GM23338 (cell line): ENCODE results near the gene DHRS3. TPM values are rescaled to one million over a fixed set of nuclear protein-coding genes. Genes with fewer than 3 reads are reported as not detected.

Experiments
- ATAC-seq: fragments of 200-7000 bp; cut with Tn5 transposase; 3 replicates; pipeline ENCODE4 v1.9.1; 2020
- DNase-seq: peaks from one replicate; pipeline ENCODE4 v3.0.0-alpha.2; 2015; ENCODE audit warnings: low spot score
- H2AFZ ChIP-seq: fragments of 200-600 bp; sonication (generic); 2 replicates; pipeline ENCODE4 v1.8.0; 2016; ENCODE audit warnings: antibody characterized with exemption, mild to moderate bottlenecking, moderate library complexity
- H3F3A ChIP-seq: fragments of 200-600 bp; sonication (generic); replicated peaks from 2 replicates; pipeline ENCODE4 v1.8.0; 2017; ENCODE audit warnings: antibody characterized with exemption, mixed run types, low read depth
- H3K27ac ChIP-seq: fragments of 200-600 bp; sonication (generic); 2 replicates; pipeline ENCODE4 v1.6.1; 2016; ENCODE audit warnings: low read depth
- H3K27me3 ChIP-seq: fragments of 200-600 bp; sonication (generic); 2 replicates; pipeline ENCODE4 v1.8.0; 2016; ENCODE audit warnings: mild to moderate bottlenecking, mixed run types, moderate library complexity; ENCODE audit not compliant: insufficient read depth
- H3K36me3 ChIP-seq: fragments of 200-600 bp; sonication (generic); 2 replicates; pipeline ENCODE4 v1.8.0; 2016; ENCODE audit warnings: mild to moderate bottlenecking; ENCODE audit not compliant: insufficient read depth
- H3K4me1 ChIP-seq: fragments of 200-600 bp; sonication (generic); 2 replicates; pipeline ENCODE4 v1.8.0; 2016; ENCODE audit warnings: mild to moderate bottlenecking, moderate library complexity; ENCODE audit not compliant: insufficient read depth
- H3K4me2 ChIP-seq: fragments of 200-600 bp; sonication (generic); 2 replicates; pipeline ENCODE4 v1.7.1; 2017; ENCODE audit warnings: mixed run types
- H3K4me3 ChIP-seq: fragments of 200-600 bp; sonication (generic); 2 replicates; pipeline ENCODE4 v1.6.1; 2016; ENCODE audit warnings: mixed run types
- H3K79me2 ChIP-seq: fragments of 200-600 bp; sonication (generic); replicated peaks from 2 replicates; pipeline ENCODE4 v1.8.0; 2017; ENCODE audit warnings: mild to moderate bottlenecking; ENCODE audit not compliant: insufficient read depth
- H3K9me2 ChIP-seq: fragments of 200-600 bp; sonication (generic); 2 replicates; pipeline ENCODE4 v1.8.0; 2017; ENCODE audit not compliant: insufficient read depth
- H4K20me1 ChIP-seq: fragments of 200-600 bp; sonication (generic); replicated peaks from 2 replicates; pipeline ENCODE4 v1.8.0; 2017; ENCODE audit warnings: mild to moderate bottlenecking; ENCODE audit not compliant: insufficient read depth
- H3K27ac Mint-ChIP-seq: 2 replicates; pipeline ENCODE4 v1.8.0; 2020; ENCODE audit warnings: inconsistent platforms, mild to moderate bottlenecking, moderate library complexity, mixed read lengths
- H3K27me3 Mint-ChIP-seq: 3 replicates; pipeline ENCODE4 v1.8.0; 2022; ENCODE audit warnings: low read depth, mild to moderate bottlenecking, moderate library complexity, mixed read lengths, inconsistent platforms; ENCODE audit not compliant: insufficient read depth, poor library complexity
- H3K36me3 Mint-ChIP-seq: 3 replicates; pipeline ENCODE4 v1.8.0; 2021; ENCODE audit warnings: low read depth, mild to moderate bottlenecking, inconsistent platforms, moderate library complexity, mixed read lengths
- H3K4me1 Mint-ChIP-seq: 3 replicates; pipeline ENCODE4 v1.8.0; 2020; ENCODE audit warnings: mild to moderate bottlenecking, inconsistent platforms, mixed read lengths
- H3K4me3 Mint-ChIP-seq: 3 replicates; pipeline ENCODE4 v1.8.0; 2021; ENCODE audit warnings: moderate library complexity, mild to moderate bottlenecking, inconsistent platforms, mixed read lengths
- H3K9me3 Mint-ChIP-seq: 3 replicates; pipeline ENCODE4 v1.8.0; 2020; ENCODE audit warnings: moderate library complexity, mild to moderate bottlenecking, inconsistent platforms, mixed read lengths
- CREB1 ChIP-seq: fragments of 250-450 bp; sonication (Bioruptor Pico); IDR thresholded peaks from 2 replicates; pipeline ENCODE4 v1.5.0; 2020; ENCODE audit warnings: low read depth, mild to moderate bottlenecking, moderate library complexity
- EZH2 ChIP-seq: fragments of 200-600 bp; sonication (generic); IDR thresholded peaks from one replicate; pipeline ENCODE4 v1.8.0; 2017; ENCODE audit warnings: antibody characterized with exemption, mild to moderate bottlenecking, low read depth; ENCODE audit not compliant: unreplicated experiment
- EZH2phosphoT487 ChIP-seq: fragments of 200-600 bp; sonication (generic); IDR thresholded peaks from one replicate; pipeline ENCODE4 v1.8.1; 2018; ENCODE audit warnings: antibody characterized with exemption; ENCODE audit not compliant: unreplicated experiment
- NANOG ChIP-seq: IDR thresholded peaks from 2 replicates; pipeline ENCODE4 v1.6.1; 2016; ENCODE audit warnings: antibody characterized with exemption, borderline replicate concordance
- POLR2AphosphoS5 ChIP-seq: IDR thresholded peaks from 2 replicates; pipeline ENCODE4 v1.6.1; 2016; ENCODE audit warnings: antibody characterized with exemption, low read depth
- ZNF114 ChIP-seq: fragments of 250-450 bp; sonication (Bioruptor Pico); IDR thresholded peaks from 2 replicates; pipeline ENCODE4 v1.5.0; 2020; ENCODE audit warnings: mild to moderate bottlenecking, moderate library complexity
- ZNF331 ChIP-seq: fragments of 250-450 bp; sonication (Bioruptor Pico); IDR thresholded peaks from 2 replicates; pipeline ENCODE4 v1.5.0; 2020; ENCODE audit warnings: low read depth, mild to moderate bottlenecking, moderate library complexity
- polyA plus RNA-seq: library from polyadenylated mRNA; unstranded; fragments of >200 nt; fragmentation: Nextera tagmentation; extraction: Ambion mirVana; gene quantifications from 2 replicates; pipeline ENCODE4 v1.2.1, GENCODE V29; 2016
- total RNA-seq: library from RNA; depleted of rRNA; stranded (reverse); fragments of >200 nt; shearing (Covaris generic); gene quantifications from 2 replicates; pipeline ENCODE4 v1.2.3, GENCODE V29; 2014
- TF ChIP-seq, protein P1 (sequence below): fragments of 250-450 bp; sonication (Bioruptor Pico); IDR thresholded peaks from 2 replicates; pipeline ENCODE4 v1.5.0; 2020; ENCODE audit warnings: mild to moderate bottlenecking, moderate library complexity

Gene DHRS3
- total and polyA plus RNA-seq, 2 experiments from 2014 or later: 21.0 to 26.0 TPM

DNA sequence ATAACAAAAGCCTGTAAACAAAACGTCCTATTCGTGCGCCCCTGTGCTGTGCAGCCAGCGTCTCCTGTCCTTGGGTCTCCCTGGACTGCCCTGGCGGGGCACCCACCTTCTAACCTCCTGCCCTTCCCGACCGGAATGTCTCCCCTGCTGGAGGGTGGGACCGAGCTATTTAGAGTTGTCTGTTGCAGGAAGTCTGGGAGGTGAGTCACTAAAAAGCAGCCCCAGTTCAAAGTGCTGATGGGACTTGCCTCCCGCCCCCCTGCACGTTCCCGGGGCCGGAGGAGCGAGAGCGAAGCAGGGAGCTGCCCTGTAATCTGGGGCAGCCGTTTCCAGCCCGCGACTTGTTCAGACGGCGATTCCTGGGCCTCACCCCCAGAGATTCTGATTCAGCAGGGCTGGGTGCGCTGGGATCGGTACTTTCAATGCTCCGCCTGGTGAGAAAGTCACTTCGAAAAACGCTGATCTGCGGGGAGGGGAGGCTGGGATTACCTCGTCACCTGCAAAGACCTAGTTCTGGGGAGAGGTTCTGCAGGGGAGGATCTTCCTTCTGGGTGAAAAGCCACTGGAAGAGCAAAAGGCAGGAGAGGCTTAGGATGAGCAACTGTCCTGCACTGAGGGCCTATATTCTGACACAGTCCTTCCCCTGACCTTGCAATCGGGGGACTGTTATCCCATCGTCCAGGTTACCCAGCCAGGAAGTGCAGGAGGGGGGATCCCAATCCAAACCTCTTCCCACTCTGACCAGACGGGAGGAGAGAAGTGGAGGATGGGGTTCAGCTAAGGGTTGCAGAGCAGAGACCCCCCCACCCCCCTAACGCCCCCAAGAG lies 1.2 kb upstream of the DHRS3 start:
- H3K4me2 ChIP-seq: peak overlapping the region; percentile 100
- DNase-seq (peak; percentile 86), ATAC-seq (peak; percentile 26)
- Mint-ChIP-seq H3K9me3 (peaks cover 3% of the 10 kb centered on the region; the same call in 1 of the 3 replicates), H3K27me3 (peaks cover 30% of the 10 kb centered on the region), H3K27ac (peak overlapping the region; percentile 84; the same call in 1 of the 2 replicates), H3K36me3 (no peaks in the 10 kb centered on the region), H3K4me3 (peak overlapping the region; percentile 99), H3K4me1 (peaks cover 53% of the 10 kb centered on the region)
- peak overlapping the region; percentile 85 for H3K27ac ChIP-seq
- peaks cover 3% of the 10 kb centered on the region; the same call in 1 of the 2 replicates for H4K20me1 ChIP-seq
- no peaks in the 10 kb centered on the region for H3K9me2 ChIP-seq
- H3K4me3 ChIP-seq: peak overlapping the region; percentile 90
- peak overlapping the region; percentile 77; the same call in 1 of the 2 replicates for H2AFZ ChIP-seq
- no peaks in the 10 kb centered on the region for H3K27me3 ChIP-seq
- H3F3A ChIP-seq: peaks cover 24% of the 10 kb centered on the region
- peaks cover 22% of the 10 kb centered on the region for H3K79me2 ChIP-seq
- H3K36me3 ChIP-seq: no peaks in the 10 kb centered on the region
- peak; percentile 31; the same call in 1 of the 2 replicates for TF ChIP-seq POLR2AphosphoS5
- no peak for TF ChIP-seq ZNF331 (CRISPR knock-in tag)
- TF ChIP-seq NANOG: 0 out of 2 replicates have a peak, but pooled peaks have one; percentile 20
- TF ChIP-seq ZNF114 (CRISPR knock-in tag): no peak
- peaks cover 33% of the 10 kb centered on the region for H3K4me1 ChIP-seq

GRCh38 chr1:12618661-12618964 lies 603 bp upstream of the DHRS3 start:
- Histone ChIP-seq H3K9me2 (no peaks in the 10 kb centered on the region), H3K36me3 (no peaks in the 10 kb centered on the region), H3F3A (peaks cover 24% of the 10 kb centered on the region), H3K27ac (peak overlapping the region; percentile 85), H3K4me2 (peak overlapping the region; percentile 100), H3K4me1 (peaks cover 36% of the 10 kb centered on the region), H3K79me2 (peaks cover 28% of the 10 kb centered on the region), H2AFZ (peak overlapping the region; percentile 77), H4K20me1 (peaks cover 3% of the 10 kb centered on the region; the same call in 1 of the 2 replicates), H3K27me3 (no peaks in the 10 kb centered on the region), H3K4me3 (peak overlapping the region; percentile 90)
- Mint-ChIP-seq H3K4me1 (peaks cover 54% of the 10 kb centered on the region), H3K27ac (peak overlapping the region; percentile 84; the same call in 1 of the 2 replicates), H3K4me3 (peak overlapping the region; percentile 99), H3K9me3 (peaks cover 3% of the 10 kb centered on the region; the same call in 1 of the 3 replicates), H3K27me3 (peaks cover 30% of the 10 kb centered on the region), H3K36me3 (peaks cover under 1% of the 10 kb centered on the region; the same call in 1 of the 3 replicates)
- ATAC-seq (no peak), DNase-seq (no peak)
- TF ChIP-seq, protein P1, sequence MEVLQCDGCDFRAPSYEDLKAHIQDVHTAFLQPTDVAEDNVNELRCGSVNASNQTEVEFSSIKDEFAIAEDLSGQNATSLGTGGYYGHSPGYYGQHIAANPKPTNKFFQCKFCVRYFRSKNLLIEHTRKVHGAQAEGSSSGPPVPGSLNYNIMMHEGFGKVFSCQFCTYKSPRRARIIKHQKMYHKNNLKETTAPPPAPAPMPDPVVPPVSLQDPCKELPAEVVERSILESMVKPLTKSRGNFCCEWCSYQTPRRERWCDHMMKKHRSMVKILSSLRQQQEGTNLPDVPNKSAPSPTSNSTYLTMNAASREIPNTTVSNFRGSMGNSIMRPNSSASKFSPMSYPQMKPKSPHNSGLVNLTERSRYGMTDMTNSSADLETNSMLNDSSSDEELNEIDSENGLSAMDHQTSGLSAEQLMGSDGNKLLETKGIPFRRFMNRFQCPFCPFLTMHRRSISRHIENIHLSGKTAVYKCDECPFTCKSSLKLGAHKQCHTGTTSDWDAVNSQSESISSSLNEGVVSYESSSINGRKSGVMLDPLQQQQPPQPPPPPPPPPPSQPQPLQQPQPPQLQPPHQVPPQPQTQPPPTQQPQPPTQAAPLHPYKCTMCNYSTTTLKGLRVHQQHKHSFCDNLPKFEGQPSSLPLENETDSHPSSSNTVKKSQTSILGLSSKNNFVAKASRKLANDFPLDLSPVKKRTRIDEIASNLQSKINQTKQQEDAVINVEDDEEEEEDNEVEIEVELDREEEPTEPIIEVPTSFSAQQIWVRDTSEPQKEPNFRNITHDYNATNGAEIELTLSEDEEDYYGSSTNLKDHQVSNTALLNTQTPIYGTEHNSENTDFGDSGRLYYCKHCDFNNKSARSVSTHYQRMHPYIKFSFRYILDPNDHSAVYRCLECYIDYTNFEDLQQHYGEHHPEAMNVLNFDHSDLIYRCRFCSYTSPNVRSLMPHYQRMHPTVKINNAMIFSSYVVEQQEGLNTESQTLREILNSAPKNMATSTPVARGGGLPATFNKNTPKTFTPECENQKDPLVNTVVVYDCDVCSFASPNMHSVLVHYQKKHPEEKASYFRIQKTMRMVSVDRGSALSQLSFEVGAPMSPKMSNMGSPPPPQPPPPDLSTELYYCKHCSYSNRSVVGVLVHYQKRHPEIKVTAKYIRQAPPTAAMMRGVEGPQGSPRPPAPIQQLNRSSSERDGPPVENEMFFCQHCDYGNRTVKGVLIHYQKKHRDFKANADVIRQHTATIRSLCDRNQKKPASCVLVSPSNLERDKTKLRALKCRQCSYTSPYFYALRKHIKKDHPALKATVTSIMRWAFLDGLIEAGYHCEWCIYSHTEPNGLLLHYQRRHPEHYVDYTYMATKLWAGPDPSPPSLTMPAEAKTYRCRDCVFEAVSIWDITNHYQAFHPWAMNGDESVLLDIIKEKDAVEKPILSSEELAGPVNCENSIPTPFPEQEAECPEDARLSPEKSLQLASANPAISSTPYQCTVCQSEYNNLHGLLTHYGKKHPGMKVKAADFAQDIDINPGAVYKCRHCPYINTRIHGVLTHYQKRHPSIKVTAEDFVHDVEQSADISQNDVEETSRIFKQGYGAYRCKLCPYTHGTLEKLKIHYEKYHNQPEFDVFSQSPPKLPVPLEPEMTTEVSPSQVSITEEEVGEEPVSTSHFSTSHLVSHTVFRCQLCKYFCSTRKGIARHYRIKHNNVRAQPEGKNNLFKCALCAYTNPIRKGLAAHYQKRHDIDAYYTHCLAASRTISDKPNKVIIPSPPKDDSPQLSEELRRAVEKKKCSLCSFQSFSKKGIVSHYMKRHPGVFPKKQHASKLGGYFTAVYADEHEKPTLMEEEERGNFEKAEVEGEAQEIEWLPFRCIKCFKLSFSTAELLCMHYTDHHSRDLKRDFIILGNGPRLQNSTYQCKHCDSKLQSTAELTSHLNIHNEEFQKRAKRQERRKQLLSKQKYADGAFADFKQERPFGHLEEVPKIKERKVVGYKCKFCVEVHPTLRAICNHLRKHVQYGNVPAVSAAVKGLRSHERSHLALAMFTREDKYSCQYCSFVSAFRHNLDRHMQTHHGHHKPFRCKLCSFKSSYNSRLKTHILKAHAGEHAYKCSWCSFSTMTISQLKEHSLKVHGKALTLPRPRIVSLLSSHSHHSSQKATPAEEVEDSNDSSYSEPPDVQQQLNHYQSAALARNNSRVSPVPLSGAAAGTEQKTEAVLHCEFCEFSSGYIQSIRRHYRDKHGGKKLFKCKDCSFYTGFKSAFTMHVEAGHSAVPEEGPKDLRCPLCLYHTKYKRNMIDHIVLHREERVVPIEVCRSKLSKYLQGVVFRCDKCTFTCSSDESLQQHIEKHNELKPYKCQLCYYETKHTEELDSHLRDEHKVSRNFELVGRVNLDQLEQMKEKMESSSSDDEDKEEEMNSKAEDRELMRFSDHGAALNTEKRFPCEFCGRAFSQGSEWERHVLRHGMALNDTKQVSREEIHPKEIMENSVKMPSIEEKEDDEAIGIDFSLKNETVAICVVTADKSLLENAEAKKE (CRISPR knock-in tag): no peak
- no peak; the same call in 1 of the 2 replicates for TF ChIP-seq POLR2AphosphoS5
- TF ChIP-seq ZNF114 (CRISPR knock-in tag): no peak
- no peak for TF ChIP-seq CREB1 (CRISPR knock-in tag)
- no peak for TF ChIP-seq EZH2
- TF ChIP-seq EZH2phosphoT487: no peak
